ENCODE data around the gene TNNI3K. TPM values are rescaled to one million over a fixed set of nuclear protein-coding genes. Genes with fewer than 3 reads are reported as not detected.

Gene TNNI3K
- total RNA-seq, 1 experiment from 2014 or later, result 0.49 TPM

- no peak for DNase-seq (ENCODE audit: low read depth, low spot score)
- Histone ChIP-seq H3K9me2 (ENCODE audit: insufficient read depth) (no peaks in the 10 kb centered on the region), H3K79me2 (ENCODE audit: insufficient read depth, low read length) (no peaks in the 10 kb centered on the region), H2AFZ (ENCODE audit: low read depth, low read length, poor library complexity, severe bottlenecking) (no peak overlapping the region), H3K36me3 (ENCODE audit: control insufficient read depth in 1 of 2, insufficient read depth in 2 of 2, low read length in 2 of 2) (no peaks in the 10 kb centered on the region), H3K27me3 (ENCODE audit: insufficient read depth, low read length) (peaks cover 9% of the 10 kb centered on the region; the same call in 1 of the 2 replicates), H3K9me3 (ENCODE audit: control insufficient read depth in 1 of 2, insufficient read depth in 1 of 2, low read depth in 1 of 2, low read length in 2 of 2) (no peaks in the 10 kb centered on the region), H4K20me1 (ENCODE audit: insufficient read depth) (no peaks in the 10 kb centered on the region; the same call in 1 of the 2 replicates), H3K27ac (ENCODE audit: low read depth, low read length) (no peak overlapping the region), H3K4me3 (replicated peaks in 1 of 2; ENCODE audit: low read depth in 1 of 2, low read length in 2 of 2) (no peak overlapping the region), H3K4me2 (ENCODE audit: low read length) (no peak overlapping the region), H3K9ac (ENCODE audit: low read length) (no peak overlapping the region), H3K4me1 (ENCODE audit: control insufficient read depth in 1 of 2, insufficient read depth in 2 of 2, low read length in 2 of 2) (no peaks in the 10 kb centered on the region)
- ChIA-PET CTCF (no interaction called here), POLR2A (no interaction called here), RAD21 (ENCODE audit: low non-redundant PET in 1 of 2, low total read pairs in 2 of 2, uncharacterized antibody in 2 of 2, unreplicated experiment in 2 of 2) (no interaction called here)
- no peak for ATAC-seq
- intact Hi-C loops (cut with micrococcal nuclease), result no loop called here
- TF ChIP-seq RAD21 (IDR thresholded peaks at IDR 0.05; ENCODE audit: low read depth), result no peak
- TF ChIP-seq EZH2phosphoT487 (IDR thresholded peaks at IDR 0.05; ENCODE audit: borderline replicate concordance), result no peak
- TF ChIP-seq SRF (IDR thresholded peaks at IDR 0.05; ENCODE audit: low read depth), result no peak
- BruUV-seq (replicated peaks), result no TSS peak
Measured at GRCh38 chr1:74420467-74420866, 185.3 kb downstream of the TNNI3K start.

GRCh38 chr1:74422421-74423292 is 187.5 kb downstream of the TNNI3K start:
- no peaks in the 10 kb centered on the region for H3K79me2 ChIP-seq (ENCODE audit: insufficient read depth, low read length)
- no peak overlapping the region for H2AFZ ChIP-seq (ENCODE audit: low read depth, low read length, poor library complexity, severe bottlenecking)
- H3K9ac ChIP-seq (ENCODE audit: low read length), result no peak overlapping the region
- no peak for ATAC-seq
- no peak overlapping the region for H3K4me3 ChIP-seq (replicated peaks in 1 of 2; ENCODE audit: low read depth in 1 of 2, low read length in 2 of 2)
- ChIA-PET CTCF (no interaction called here), RAD21 (ENCODE audit: low non-redundant PET in 1 of 2, low total read pairs in 2 of 2, uncharacterized antibody in 2 of 2, unreplicated experiment in 2 of 2) (no interaction called here), POLR2A (no interaction called here)
- no peak for TF ChIP-seq FOSL1 (IDR thresholded peaks at IDR 0.05; ENCODE audit: low read depth)
- no peak for TF ChIP-seq EGR1 (IDR thresholded peaks at IDR 0.05; ENCODE audit: low read depth)
- no peak for TF ChIP-seq SP1 (IDR thresholded peaks at IDR 0.05; ENCODE audit: low read depth)
- no peak for TF ChIP-seq POLR2A (IDR thresholded peaks at IDR 0.05; ENCODE audit: borderline replicate concordance, extremely low read depth, insufficient read depth, insufficient read length)
- TF ChIP-seq ATF3 (IDR thresholded peaks at IDR 0.05), result no peak
- no peaks in the 10 kb centered on the region for H3K9me2 ChIP-seq (ENCODE audit: insufficient read depth)
- H4K20me1 ChIP-seq (ENCODE audit: insufficient read depth), result no peaks in the 10 kb centered on the region
- no peaks in the 10 kb centered on the region for H3K9me3 ChIP-seq (ENCODE audit: control insufficient read depth in 1 of 2, insufficient read depth in 1 of 2, low read depth in 1 of 2, low read length in 2 of 2)
- DNase-seq (ENCODE audit: low read depth, low spot score), result no peak
- no TSS peak for BruUV-seq (replicated peaks)
- intact Hi-C loops (cut with micrococcal nuclease), result no loop called here
- peaks cover 12% of the 10 kb centered on the region; the same call in 1 of the 2 replicates for H3K27me3 ChIP-seq (ENCODE audit: insufficient read depth, low read length)
- no peak overlapping the region for H3K4me2 ChIP-seq (ENCODE audit: low read length)
- H3K36me3 ChIP-seq (ENCODE audit: control insufficient read depth in 1 of 2, insufficient read depth in 2 of 2, low read length in 2 of 2), result no peaks in the 10 kb centered on the region
- no peak overlapping the region for H3K27ac ChIP-seq (ENCODE audit: low read depth, low read length)
- H3K4me1 ChIP-seq (ENCODE audit: control insufficient read depth in 1 of 2, insufficient read depth in 2 of 2, low read length in 2 of 2), result no peaks in the 10 kb centered on the region
